ENCODE data around the gene TTC21A. TPM values are rescaled to one million over a fixed set of nuclear protein-coding genes. Genes with fewer than 3 reads are reported as not detected.

The TTC21A gene
- total RNA-seq, 1 experiment from 2014 or later: 5.6 TPM

Small RNA genes lying within 50 kb of the gene (microRNA-seq; reads per million reads assigned to microRNA genes)
- gene MIR6822 (ENCODE audit: borderline number of aligned reads): not detected

Other genes with a start within 250 kb of the TTC21A start
- gene SCN11A, start 55.7 kb upstream of the TTC21A start, total RNA-seq (2021; ENCODE audit: unreplicated experiment): 0.05 TPM
- gene WDR48, start 55.7 kb upstream of the TTC21A start, total RNA-seq (2021; ENCODE audit: unreplicated experiment): 35.6 TPM
- gene GORASP1, start 53 bp upstream of the TTC21A start, total RNA-seq (2021; ENCODE audit: unreplicated experiment): 38.8 TPM
- gene CSRNP1, start 45.9 kb downstream of the TTC21A start, total RNA-seq (2021; ENCODE audit: unreplicated experiment): 15.0 TPM
- gene XIRP1, start 84.9 kb downstream of the TTC21A start, total RNA-seq (2021; ENCODE audit: unreplicated experiment): not detected
- 0.10 TPM for gene CX3CR1, start 172.4 kb downstream of the TTC21A start, total RNA-seq (2021; ENCODE audit: unreplicated experiment)
- gene CCR8, start 222.0 kb downstream of the TTC21A start, total RNA-seq (2021; ENCODE audit: unreplicated experiment): not detected

Measured in HCT116 (cell line).